Stimulated activated naive CD8-positive, alpha-beta T cell treated with anti-CD3 and anti-CD28 coated beads, Interleukin-15, amount 100 ng/mL, for 72 hours (primary cell): ENCODE results near the gene NRARP.
A peak's percentile ranks its signal among the peaks of the same experiment; 100 is the strongest.
"Not testable (repeated sequence)": the region's sequence is repeated elsewhere in the genome, so short reads cannot be mapped to it uniquely, and the experiment has no call there.

Source experiments
- ATAC-seq: fragments of 150-1000 bp; cut with Tn5 transposase; 2 replicates; pipeline ENCODE4 v1.10.0; 2021; ENCODE audit warnings: mild to moderate bottlenecking, moderate library complexity
- DNase-seq, 2 donors: peaks; one replicate each; pipeline ENCODE4 v3.0.0; 2021 to 2022
- H3K27ac Mint-ChIP-seq, 2 donors: one replicate each; pipeline ENCODE4 v1.8.0; 2022; ENCODE audit warnings: mild to moderate bottlenecking in 2 of 2, mixed read lengths in 2 of 2, moderate library complexity in 2 of 2
- H3K27me3 Mint-ChIP-seq: one replicate; pipeline ENCODE4 v1.8.0; 2022; ENCODE audit warnings: mixed read lengths
- H3K4me1 Mint-ChIP-seq: one replicate; pipeline ENCODE4 v1.8.0; 2022; ENCODE audit warnings: mild to moderate bottlenecking, mixed read lengths
- H3K4me3 Mint-ChIP-seq, 2 donors: one replicate each; pipeline ENCODE4 v1.8.0; 2022; ENCODE audit warnings: mild to moderate bottlenecking in 2 of 2, mixed read lengths in 2 of 2, moderate library complexity in 1 of 2
- H3K9me3 Mint-ChIP-seq, 2 donors: one replicate each; pipeline ENCODE4 v1.8.0; 2022; ENCODE audit warnings: mixed read lengths in 2 of 2

The NRARP gene

DNA sequence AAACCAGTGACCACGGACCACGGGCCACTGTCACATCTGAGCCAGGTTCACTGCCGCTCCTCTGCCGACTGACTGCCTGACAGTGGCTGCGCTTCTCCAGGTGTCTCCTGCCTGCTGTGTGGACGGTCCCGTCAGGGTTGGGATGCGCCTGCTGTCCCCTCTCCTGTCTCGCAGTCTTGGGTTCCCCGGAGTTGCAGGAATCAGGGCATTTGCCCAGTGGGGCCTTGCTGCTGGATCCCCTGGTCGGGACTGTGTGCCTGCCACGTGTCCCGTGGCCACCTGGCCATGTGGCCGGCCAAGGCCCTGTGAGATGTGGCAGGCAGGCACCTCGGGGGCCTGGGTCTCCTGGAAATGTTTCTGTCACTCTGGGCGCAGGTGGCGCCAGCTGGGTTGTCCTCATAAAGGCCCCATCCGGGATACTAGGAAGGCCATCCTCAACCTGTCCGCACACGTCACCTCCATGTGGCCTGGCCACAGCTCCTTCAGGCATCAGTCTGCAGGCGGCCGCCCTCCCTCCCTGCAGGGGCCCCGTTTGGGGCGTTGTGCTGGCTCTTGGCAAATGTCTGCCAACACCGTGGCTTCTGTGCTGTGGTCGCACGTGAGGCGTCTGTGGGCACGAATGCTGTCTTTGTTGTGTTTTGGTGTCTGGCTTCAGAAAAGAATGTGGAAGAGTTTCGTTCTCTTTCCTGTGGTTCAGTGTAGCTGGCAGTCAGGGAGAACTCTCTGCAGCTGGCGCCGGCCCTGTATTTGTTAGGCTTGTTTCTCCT, 31.0 kb downstream of the NRARP start:
- Mint-ChIP-seq H3K27ac (peak overlapping the region in 1 of 2 donors; percentile 74), H3K4me3 (no peak overlapping the region), H3K4me1 (peaks cover 43% of the 10 kb centered on the region), H3K27me3 (peaks cover 12% of the 10 kb centered on the region), H3K9me3 (no peaks in the 10 kb centered on the region)
- ATAC-seq (peak; percentile 60), DNase-seq (peak in 1 of 2 donors; percentile 44)

DNA sequence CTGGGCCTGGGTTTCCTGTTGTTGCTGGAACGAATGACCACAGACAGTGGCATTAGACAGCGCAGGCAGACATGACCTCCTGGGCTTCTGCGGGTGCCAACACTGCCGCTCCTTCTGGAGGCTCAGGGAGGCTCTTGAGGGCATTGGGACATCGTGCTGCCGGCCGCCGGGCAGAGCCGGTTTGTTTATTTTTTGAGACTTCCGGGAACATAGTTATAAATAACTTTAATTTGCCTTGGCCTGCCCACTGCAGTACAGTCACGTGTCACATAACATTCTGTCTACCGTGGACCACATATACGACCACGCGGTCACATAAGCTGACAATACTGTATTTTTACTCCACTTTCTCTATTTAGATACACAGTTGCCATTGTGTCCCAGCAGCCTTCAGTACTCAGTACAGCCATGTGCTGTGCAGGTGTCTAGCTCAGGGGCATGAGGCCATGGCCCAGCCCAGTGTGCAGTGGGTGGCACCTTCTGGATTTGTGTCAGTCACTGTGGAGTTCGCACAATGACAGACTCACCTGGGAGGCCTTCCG, 32.8 kb downstream of the NRARP start:
- no peaks in the 10 kb centered on the region for H3K27me3 Mint-ChIP-seq
- no peak overlapping the region for H3K27ac Mint-ChIP-seq
- H3K9me3 Mint-ChIP-seq: no peaks in the 10 kb centered on the region
- peaks cover 27% of the 10 kb centered on the region for H3K4me1 Mint-ChIP-seq
- DNase-seq: no peak
- no peak overlapping the region for H3K4me3 Mint-ChIP-seq
- no peak for ATAC-seq

DNA sequence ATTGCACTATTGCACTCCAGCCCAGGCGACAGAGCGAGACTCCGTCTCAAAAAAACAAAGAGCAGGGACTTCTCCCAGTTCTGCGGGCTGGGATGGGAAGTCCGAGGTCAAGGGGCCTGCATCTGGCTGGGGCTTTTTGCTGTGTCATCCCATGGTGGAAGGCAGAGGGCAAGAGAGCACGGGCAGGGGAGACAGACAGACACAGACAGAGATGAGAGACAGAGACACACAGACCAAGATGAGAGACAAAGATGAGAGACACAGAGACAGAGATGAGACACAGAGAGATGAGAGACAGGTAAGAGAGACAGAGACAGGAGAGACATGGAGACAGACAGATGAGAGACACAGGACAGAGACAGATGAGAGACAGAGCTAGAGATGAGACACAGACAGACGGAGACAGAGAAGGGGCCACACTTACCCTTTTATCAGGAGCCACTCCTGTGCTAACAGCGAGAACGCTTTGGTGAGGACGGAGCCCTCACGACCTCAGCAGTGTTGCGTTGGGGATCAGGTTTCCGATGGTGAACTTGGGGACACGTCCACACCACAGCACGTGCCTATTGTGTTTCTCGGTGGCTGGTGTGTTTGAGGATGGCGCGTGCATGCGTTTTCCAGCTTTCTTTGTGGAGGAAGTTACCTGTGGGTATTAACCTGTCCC, 33.4 kb downstream of the NRARP start:
- Mint-ChIP-seq H3K9me3 (no peaks in the 10 kb centered on the region), H3K4me3 (no peak overlapping the region), H3K27me3 (no peaks in the 10 kb centered on the region), H3K27ac (no peak overlapping the region), H3K4me1 (peaks cover 25% of the 10 kb centered on the region)
- no peak for DNase-seq
- ATAC-seq: no peak

DNA sequence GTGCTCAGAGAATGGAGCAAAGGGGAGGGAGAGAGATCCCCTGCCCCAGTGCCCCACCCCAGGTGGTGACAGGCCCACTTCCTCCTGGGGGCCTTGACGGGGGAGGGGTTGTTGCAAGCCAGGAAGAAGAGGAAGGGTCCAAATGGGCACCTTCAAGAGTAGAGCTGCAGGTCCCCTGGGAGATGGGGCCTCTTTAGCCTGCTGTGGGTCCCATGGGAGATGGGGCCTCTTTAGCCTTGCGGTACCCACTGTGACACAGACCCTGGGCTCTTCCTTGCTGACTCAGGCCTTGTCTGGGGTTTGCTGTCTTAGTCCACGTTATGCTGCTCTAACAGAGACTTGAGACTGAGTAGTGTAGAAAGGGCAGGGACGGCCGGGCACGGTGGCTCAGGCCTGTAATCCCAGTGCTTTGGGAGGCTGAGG, 34.1 kb downstream of the NRARP start:
- ATAC-seq: no peak
- H3K9me3 Mint-ChIP-seq: no peaks in the 10 kb centered on the region
- no peak overlapping the region for H3K4me3 Mint-ChIP-seq
- peaks cover 25% of the 10 kb centered on the region for H3K4me1 Mint-ChIP-seq
- peak overlapping the region in 1 of 2 donors; percentile 83 for H3K27ac Mint-ChIP-seq
- no peaks in the 10 kb centered on the region for H3K27me3 Mint-ChIP-seq
- DNase-seq: no peak

DNA sequence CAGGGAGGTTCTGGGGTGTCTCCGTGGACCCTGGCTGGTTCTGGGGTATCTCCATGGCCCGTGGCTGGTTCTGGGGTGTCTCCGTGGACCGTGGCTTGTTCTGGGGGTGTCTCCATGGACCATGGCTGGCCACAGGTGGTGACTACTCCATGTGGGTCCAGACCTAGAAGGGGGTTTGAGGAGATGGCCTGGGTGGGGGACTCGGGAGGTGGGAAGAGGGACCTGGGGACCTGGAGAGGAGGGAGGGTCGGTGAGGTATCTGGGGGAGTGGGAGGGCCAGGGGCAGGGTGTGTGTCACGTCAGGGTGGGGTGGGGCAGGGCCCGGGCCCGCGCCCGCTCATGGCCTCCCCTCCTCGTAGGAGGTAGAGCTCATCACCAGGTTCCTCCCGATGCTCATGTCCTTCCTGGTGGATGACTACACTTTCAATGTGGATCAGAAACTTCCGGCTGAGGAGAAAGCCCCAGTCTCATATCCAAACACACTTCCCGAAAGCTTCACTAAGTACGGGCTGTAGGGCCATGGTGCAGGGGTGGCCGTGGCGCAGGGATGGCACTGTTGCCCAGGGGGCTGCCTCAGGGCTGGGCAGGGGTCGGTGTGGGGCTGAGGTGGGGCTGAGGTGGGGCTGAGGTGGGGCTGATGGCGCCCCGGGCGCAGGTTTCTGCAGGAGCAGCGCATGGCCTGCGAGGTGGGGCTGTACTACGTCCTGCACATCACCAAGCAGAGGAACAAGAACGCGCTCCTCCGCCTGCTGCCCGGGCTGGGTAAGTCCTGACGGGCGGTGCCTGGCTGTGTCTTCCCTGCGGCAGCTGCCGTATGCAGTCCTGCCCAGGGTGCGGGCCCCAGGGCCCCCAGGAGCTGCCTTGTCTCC, 35.3 kb downstream of the NRARP start:
- H3K27ac Mint-ChIP-seq: peak overlapping the region in 1 of 2 donors; percentile 51
- H3K4me1 Mint-ChIP-seq: peaks cover 25% of the 10 kb centered on the region
- no peaks in the 10 kb centered on the region for H3K9me3 Mint-ChIP-seq
- H3K4me3 Mint-ChIP-seq: no peak overlapping the region
- peak; percentile 46 for ATAC-seq
- no peak for DNase-seq
- H3K27me3 Mint-ChIP-seq: no peaks in the 10 kb centered on the region

DNA sequence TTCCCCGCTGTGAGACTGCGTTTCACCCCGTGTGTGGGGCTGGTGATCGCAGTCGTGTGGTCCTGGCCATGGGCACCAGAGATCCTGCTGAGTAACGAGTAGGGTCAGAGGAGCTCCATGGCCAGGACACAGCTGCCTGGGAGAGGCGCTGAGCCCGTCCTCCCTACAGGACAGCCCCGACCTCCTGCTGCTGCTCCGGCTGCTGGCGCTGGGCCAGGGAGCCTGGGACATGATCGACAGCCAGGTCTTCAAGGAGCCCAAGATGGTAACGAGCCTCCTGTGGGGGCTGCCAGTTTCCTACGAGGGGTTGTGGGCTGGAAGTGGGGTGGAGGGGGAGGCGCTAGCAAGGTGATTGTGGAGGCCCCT, 35.9 kb downstream of the NRARP start:
- Mint-ChIP-seq H3K9me3 (no peaks in the 10 kb centered on the region), H3K4me3 (no peak overlapping the region), H3K27me3 (no peaks in the 10 kb centered on the region), H3K27ac (no peak overlapping the region), H3K4me1 (peaks cover 22% of the 10 kb centered on the region)
- ATAC-seq (no peak), DNase-seq (no peak)

DNA sequence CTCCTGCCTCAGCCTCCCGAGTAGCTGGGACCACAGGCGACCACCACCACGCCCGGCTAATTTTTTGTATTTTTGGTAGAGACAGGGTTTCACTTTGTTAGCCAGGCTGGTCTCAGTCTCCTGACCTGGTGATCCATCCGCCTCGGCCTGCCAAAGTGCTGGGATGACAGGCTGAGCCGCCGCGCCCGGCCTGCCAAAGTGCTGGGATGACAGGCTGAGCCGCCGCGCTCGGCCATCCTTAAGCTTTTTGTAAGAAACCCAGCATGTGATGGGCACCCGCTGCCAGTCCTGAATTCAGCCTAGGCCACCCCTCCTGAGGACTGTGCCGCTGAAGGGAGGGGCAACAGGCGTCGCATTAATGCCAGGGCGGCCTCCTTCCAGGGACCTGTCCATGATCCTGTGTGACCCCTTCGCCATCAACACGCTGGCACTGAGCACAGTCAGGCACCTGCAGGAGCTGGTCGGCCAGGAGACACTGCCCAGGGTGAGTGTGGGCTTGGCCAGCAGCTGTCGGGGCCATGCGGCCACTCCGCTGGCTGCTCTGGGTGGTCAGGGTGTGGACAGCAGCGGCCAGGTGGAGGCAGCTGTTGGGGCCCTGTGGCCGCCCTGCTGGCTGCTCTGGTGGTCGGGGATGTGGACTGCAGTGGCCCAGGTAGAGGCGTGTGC, 36.4 kb downstream of the NRARP start:
- Mint-ChIP-seq H3K4me3 (no peak overlapping the region), H3K27ac (peak overlapping the region in 1 of 2 donors; percentile 10), H3K4me1 (peaks cover 18% of the 10 kb centered on the region), H3K27me3 (no peaks in the 10 kb centered on the region), H3K9me3 (no peaks in the 10 kb centered on the region)
- ATAC-seq: no peak
- no peak for DNase-seq

DNA sequence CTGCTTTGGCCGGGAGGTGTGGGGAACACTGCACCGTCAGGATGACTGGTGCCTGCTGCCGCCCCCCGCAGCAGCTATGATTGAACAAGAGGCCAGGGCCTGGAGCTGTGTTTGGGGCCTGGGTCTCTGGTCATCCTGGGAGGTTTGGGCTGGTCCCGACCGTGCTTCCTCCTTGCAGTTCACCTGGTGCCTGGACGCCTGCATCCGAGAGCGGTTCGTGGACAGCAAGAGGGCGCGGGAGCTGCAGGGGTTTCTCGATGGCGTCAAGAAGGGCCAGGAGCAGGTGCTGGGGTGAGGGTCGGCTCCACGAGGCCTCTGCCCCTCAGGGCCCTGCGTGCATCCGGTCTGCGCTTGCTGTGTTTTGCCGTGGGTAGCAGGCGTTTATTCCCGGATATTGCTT, 38.0 kb downstream of the NRARP start:
- Mint-ChIP-seq H3K27me3 (no peaks in the 10 kb centered on the region), H3K27ac (no peak overlapping the region), H3K4me3 (no peak overlapping the region), H3K4me1 (peaks cover 10% of the 10 kb centered on the region), H3K9me3 (no peaks in the 10 kb centered on the region)
- no peak for ATAC-seq
- no peak for DNase-seq

DNA sequence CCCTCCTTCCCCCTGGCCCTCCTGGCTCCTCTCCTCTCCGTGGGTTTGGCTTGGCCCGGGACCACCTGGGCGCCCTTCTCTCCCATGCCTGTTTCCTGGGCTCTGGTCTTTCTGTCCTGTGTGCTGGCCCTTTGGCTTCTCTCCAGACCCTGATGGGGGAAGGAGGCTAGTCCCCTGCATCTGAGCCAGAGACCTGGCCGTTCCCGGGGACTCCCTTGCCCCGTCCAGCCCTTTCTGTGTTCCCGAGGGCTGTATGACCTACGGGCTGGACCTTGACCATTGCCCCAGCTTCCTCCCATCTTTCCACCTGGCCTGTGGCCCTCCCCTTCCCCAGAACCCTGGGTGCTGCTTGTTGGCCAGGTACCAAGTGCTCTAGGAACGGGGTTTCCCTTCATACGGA, 38.6 kb downstream of the NRARP start:
- no peak for DNase-seq
- Mint-ChIP-seq H3K4me1 (peaks cover 10% of the 10 kb centered on the region), H3K27me3 (no peaks in the 10 kb centered on the region), H3K4me3 (no peak overlapping the region), H3K9me3 (no peaks in the 10 kb centered on the region), H3K27ac (peak overlapping the region in 1 of 2 donors; percentile 72)
- no peak for ATAC-seq

DNA sequence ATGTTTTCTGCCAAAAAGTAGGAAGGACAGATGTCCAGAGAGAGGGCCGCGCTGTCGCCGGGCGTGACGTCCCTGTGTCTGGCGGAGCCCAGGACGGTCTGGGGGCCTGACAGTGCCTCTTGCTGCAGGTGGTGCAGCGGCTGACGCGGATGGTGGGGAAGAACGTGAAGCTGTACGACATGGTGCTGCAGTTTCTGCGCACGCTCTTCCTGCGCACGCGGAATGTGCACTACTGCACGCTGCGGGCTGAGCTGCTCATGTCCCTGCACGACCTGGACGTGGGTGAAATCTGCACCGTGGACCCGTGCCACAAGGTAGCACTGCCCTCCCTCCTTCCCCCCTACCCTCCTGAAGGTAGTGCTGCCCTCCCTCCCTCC, 39.2 kb downstream of the NRARP start:
- DNase-seq (no peak), ATAC-seq (no peak)
- no peaks in the 10 kb centered on the region for H3K9me3 Mint-ChIP-seq
- H3K4me1 Mint-ChIP-seq: peaks cover 10% of the 10 kb centered on the region
- H3K27ac Mint-ChIP-seq: peak overlapping the region in 1 of 2 donors; percentile 34
- no peak overlapping the region for H3K4me3 Mint-ChIP-seq
- H3K27me3 Mint-ChIP-seq: no peaks in the 10 kb centered on the region

DNA sequence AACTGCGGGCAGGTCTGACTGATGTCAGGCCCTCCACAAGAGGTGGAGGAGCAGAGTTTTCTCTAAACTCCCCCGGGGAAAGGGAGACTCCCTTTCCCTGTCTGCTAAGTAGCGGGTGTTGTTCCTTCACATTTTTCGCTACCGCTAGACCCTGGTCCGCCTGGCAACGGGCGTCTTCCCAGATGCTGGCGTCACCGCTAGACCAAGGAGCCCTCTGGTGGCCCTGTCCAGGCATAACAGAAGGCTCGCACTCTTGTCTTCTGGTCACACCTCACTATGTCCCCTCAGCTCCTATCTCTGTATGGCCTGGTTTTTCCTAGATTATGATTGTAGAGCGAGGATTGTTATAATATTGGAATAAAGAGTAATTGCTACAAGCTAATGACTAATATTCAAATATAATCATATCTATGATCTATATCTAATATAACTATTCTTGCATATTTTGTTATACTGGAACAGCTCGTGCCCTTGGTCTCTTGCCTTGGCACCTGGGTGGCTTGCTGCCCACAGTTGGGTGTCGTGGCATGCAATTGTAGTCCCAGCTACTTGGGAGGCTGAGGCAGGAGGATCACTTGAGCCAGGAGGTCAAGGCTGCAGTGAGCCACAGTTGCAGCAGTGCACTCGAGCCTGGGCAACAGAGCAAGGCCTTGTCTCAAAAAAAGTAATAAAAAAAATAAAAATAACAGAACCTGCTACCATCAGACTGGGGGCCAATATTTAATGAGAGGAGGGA, 39.7 kb downstream of the NRARP start:
- not testable (repeated sequence) for H3K27me3 Mint-ChIP-seq, H3K4me3 Mint-ChIP-seq, H3K4me1 Mint-ChIP-seq, DNase-seq, H3K9me3 Mint-ChIP-seq, ATAC-seq
- H3K27ac Mint-ChIP-seq: peak overlapping the region in 1 of 2 donors; percentile 34

DNA sequence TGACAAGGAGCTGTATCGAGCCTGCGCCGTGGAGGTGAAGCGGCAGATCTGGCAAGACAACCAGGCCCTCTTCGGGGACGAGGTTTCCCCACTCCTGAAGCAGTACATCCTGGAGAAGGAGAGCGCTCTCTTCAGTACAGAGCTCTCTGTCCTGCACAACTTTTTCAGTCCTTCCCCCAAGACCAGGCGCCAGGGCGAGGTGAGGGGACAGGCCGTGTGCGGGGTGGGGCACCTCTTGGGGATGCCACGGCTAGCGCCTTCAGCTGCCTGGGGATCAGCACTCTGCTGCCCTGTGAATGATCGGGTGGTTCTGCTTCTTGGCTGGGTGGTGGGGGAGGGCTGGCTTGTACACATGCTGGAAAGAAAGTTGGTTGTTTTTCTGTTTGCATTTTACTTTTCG, 45.2 kb downstream of the NRARP start:
- ATAC-seq (no peak), DNase-seq (no peak)
- Mint-ChIP-seq H3K4me3 (peak overlapping the region; percentile 39 to 87), H3K9me3 (no peaks in the 10 kb centered on the region), H3K27me3 (peaks cover 6% of the 10 kb centered on the region), H3K4me1 (peaks cover 29% of the 10 kb centered on the region), H3K27ac (no peak overlapping the region)

DNA sequence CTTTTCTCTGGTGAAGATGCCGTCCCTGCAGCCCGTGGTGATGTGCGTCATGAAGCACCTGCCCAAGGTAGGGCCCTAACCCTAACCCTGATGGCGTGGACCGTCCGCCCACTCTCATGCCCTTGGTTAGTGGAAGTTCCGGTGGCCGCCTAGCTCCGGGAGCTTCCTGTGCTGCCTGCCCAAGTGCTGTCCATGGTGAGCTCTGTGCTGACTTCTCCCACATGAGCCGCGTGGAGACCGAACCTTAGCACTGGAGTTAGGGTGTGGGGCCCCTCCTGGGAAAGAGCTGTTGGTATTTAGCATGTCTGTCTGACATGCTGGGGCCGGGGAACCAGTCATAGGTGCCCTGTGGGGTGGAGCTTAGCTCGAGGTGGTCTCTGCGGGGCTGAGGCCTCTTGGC, 45.7 kb downstream of the NRARP start:
- H3K4me1 Mint-ChIP-seq: peaks cover 24% of the 10 kb centered on the region
- H3K4me3 Mint-ChIP-seq: peak overlapping the region; percentile 81 to 87
- peaks cover 6% of the 10 kb centered on the region for H3K27me3 Mint-ChIP-seq
- H3K9me3 Mint-ChIP-seq: no peaks in the 10 kb centered on the region
- DNase-seq (no peak), ATAC-seq (no peak)
- no peak overlapping the region for H3K27ac Mint-ChIP-seq

DNA sequence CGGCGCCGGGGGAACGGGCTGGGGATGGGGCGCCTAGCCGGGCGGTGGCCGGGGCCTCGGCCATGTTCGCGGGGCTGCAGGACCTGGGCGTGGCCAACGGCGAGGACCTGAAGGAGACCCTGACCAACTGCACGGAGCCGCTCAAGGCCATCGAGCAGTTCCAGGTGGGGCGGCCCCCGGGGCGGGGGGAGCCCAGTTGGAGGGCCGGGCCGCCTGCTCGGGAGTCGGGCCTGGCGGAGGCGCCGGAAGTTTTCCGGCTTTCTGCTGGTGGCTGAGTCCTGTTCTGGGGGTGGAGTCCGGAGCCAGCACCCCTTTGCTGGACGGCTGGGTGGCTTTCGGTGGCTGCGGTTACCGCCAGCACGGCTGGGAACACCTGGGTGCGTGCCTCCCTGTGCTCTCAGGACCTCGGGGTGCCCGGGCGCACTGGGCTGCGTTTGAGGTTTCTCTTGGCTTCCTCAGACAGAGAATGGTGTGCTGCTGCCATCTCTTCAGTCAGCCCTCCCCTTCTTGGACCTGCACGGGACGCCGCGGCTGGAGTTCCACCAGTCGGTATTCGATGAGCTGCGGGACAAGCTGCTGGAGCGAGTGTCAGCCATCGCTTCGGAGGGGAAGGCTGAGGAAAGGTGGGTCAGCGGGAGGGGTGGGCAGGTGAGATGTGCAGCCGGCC, 46.5 kb downstream of the NRARP start:
- Mint-ChIP-seq H3K27ac (peak overlapping the region in 1 of 2 donors; percentile 13), H3K4me1 (peaks cover 24% of the 10 kb centered on the region), H3K27me3 (peaks cover 6% of the 10 kb centered on the region), H3K9me3 (no peaks in the 10 kb centered on the region), H3K4me3 (peak overlapping the region; percentile 81 to 87)
- ATAC-seq: no peak
- no peak for DNase-seq
